ENCODE results near the gene DLGAP1.

The DLGAP1 gene

DNA sequence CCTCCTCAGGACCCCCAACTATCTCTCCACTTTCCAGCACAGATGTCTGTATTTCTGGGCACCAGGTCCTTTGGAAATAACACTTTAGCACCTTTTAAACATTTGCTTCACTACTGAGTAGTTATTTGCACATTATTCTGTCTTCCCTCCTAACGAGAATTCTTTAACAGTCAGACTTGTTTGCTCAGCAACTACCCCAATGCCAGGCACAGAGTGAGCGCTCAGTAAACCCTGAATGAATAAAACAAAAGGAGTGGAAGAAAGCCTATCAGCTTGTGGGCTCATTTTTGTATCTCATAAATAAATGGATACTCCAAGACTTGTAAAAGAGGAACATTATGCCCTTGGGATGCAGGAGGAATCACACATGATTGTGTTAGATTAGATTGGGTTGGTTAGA is 554.8 kb downstream of the DLGAP1 start:
- DNase-seq (ENCODE audit: low spot score): no peak

- no peak for DNase-seq (ENCODE audit: low spot score)
Measured at GRCh38 chr18:3898861-3899613, 556.1 kb downstream of the DLGAP1 start.

DNA sequence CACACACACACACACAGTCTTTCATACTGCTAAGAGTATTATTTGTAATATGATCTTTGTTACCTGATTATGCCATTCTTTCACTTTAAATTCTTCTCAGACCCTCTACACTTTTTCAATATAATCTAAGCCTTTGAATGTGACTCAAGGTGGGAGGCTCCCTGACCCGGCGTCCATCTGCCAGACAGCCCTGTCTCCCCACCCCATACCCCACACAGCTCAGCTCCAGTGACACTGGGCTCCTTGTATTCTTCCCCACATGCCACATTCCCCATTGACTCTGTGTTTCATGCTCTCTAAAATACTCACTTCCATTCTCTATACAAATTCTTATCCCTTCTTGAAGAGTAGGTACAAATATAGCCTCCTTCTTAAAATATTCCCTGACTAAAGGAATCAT is 563.0 kb downstream of the DLGAP1 start:
- DNase-seq (ENCODE audit: low spot score): no peak

DNA sequence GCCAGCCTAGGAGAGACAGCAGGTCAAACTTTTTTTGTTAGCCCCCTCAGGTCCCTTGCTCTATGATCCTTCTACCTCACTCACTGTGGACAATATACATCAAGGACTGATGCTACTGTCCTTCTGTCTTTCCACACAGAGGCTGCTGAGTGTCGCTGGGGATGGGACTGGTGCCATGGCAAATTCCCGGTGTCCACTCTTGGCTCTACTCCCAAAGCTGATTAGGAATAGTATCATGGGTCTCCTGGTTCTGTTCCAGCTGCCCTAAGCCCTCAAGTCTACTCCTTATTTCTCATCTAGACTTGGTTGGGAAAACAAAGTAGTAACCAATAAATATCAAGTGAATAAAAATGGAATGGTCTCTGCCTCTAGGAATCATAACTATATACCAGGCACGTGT is 563.9 kb downstream of the DLGAP1 start:
- no peak for DNase-seq (ENCODE audit: low spot score)

- DNase-seq (ENCODE audit: low spot score): no peak
Measured at GRCh38 chr18:3889803-3890202, 565.3 kb downstream of the DLGAP1 start.

GRCh38 chr18:3889121-3889520 is 566.0 kb downstream of the DLGAP1 start:
- no peak for DNase-seq (ENCODE audit: low spot score)

- DNase-seq (ENCODE audit: low spot score): no peak
Measured at GRCh38 chr18:3886575-3887322, 568.4 kb downstream of the DLGAP1 start.

GRCh38 chr18:3885209-3885792 is 569.8 kb downstream of the DLGAP1 start:
- no peak for DNase-seq (ENCODE audit: low spot score)

- DNase-seq (ENCODE audit: low spot score): no peak
Measured at GRCh38 chr18:3879836-3880120, 575.3 kb downstream of the DLGAP1 start.

- DNase-seq (ENCODE audit: low spot score): no peak
Measured at GRCh38 chr18:3879114-3879835, 575.8 kb downstream of the DLGAP1 start.

DNA sequence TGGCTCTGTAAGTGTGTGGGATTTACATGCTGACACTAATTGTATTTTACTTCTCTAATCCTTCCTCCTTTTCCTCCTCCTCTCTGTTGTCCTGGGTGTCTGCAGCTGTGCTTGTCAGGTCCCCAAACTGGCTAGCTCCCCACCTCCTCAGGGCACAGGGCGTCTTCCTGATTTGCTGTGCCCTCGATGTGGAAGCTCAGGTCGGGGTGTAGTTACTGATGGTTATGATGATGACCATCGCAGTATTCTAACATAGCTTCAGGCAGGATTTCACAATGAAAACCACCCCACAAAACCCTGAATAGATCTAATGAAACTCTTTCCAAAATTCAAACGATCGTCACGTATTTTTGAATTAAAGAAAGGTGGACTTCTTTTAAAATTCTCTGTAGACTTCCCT is 576.7 kb downstream of the DLGAP1 start:
- no peak for DNase-seq (ENCODE audit: low spot score)

GRCh38 chr18:3877678-3878077 is 577.4 kb downstream of the DLGAP1 start:
- no peak for DNase-seq (ENCODE audit: low spot score)

- no peak for DNase-seq (ENCODE audit: low spot score)
Measured at GRCh38 chr18:3875961-3876360, 579.1 kb downstream of the DLGAP1 start.

DNA sequence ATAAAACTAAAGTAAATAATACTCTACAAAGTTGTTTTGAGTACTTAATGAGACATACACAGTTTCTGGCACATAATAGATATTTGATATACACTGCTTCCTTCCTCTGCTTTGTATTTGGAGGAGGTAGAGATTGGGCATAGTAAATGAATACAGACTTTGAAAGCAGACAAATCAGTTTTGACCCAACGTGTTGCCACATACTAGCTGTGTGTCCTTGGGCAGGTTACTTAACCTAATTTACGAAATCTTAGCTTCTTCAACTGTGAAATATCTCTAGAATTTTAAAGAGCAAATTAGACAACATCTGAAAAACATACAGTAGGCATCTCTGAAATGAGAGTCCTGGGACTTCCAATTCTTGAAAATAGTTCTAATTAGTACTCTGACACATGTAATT is 579.7 kb downstream of the DLGAP1 start:
- no peak for DNase-seq (ENCODE audit: low spot score)

DNA sequence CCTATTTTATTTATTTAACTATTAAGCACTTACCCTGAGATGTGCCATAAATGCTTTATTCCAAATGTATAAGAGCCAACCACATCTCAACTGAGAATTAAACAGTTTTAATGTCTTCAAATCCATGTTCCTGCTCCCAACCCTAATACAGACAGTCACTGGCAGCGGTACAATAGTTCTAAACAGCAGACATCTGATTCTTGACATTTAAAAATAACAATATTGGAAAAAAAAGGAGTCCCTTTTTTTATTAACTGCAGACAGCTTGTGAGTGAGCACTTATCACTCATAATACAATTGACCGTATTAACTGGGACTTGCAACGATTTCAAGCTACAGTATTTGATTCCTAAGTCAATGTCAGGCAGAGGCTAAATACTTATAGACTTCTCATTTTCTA is 580.5 kb downstream of the DLGAP1 start:
- DNase-seq (ENCODE audit: low spot score): no peak

DNA sequence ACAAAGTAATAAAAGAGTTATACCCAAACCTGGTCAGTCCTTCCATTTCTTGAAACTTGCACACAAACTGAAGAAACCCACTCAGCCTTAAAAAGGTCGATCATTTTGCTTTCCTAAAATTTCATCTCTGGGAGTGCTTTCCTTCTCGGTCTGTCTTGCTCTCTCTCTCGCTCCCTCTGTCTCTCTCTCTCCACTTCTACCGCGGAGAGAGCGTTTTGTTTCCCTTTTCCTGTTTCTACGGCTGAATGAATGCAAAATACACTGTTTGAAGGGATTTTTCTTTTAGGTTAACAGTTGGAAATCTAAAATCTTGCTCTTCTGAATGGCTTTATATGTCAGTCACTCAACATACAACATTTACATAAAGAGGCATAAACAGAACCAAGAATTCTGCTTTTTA is 581.0 kb downstream of the DLGAP1 start:
- no peak for DNase-seq (ENCODE audit: low spot score)

DNA sequence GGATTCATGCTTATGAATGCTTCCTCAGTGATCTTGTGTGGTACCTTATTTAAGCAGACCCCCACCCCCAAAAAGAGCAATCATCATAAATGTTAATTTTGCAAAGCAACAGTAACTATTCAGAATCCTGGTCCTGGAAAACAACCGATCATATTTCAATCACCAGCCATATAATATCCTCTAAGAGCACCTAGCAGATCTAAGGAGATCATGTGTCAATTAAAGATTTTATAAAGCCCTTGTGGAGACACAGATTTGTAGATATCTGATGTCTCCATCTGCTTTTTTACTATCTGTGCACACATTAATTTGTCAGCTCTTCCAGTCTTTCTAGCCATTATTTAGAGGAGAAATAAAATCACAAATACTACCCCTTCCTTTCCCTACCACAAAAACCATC is 581.4 kb downstream of the DLGAP1 start:
- no peak for DNase-seq (ENCODE audit: low spot score)

- DNase-seq (ENCODE audit: low spot score): no peak
Measured at GRCh38 chr18:3873211-3873610, 581.9 kb downstream of the DLGAP1 start.

DNA sequence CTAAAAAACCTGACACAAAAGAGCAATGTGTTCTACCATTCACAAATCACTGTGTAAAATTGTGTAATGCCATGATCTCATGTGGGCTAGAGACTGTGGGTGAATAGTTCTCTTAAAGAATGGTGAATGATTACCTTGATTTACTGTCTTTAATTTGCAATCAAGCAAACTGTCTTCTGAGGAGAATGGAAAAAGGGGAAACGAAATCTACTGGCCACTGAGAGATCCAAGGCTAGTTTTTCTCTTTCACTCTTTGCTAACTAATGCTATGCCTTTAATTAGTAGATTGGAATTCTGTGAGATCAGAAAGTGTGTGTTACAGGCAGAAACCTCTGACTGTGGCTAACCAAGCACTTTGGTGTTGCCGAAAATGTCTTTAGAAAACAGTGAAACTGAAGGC is 582.5 kb downstream of the DLGAP1 start:
- no peak for DNase-seq (ENCODE audit: low spot score)

DNA sequence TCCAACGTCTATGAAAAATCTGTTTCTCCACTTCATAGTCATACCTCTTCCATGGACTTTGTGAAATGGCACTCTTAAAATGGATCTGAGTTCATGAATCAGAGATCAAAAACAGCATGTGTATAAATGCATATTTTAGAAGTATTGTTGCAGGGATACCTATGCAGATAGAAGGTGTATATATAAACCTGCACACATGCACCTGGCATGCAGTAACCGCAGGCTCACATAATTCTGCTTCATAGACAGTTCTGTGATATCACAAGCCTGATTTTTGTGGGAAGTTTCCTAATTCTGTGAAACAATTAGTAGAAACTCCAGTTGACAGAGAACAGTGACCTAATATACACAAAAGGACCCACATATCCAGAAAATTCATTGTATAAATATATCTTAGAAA is 583.4 kb downstream of the DLGAP1 start:
- DNase-seq (ENCODE audit: low spot score): no peak

- no peak for DNase-seq (ENCODE audit: low spot score)
Measured at GRCh38 chr18:3870914-3871313, 584.2 kb downstream of the DLGAP1 start.

DNA sequence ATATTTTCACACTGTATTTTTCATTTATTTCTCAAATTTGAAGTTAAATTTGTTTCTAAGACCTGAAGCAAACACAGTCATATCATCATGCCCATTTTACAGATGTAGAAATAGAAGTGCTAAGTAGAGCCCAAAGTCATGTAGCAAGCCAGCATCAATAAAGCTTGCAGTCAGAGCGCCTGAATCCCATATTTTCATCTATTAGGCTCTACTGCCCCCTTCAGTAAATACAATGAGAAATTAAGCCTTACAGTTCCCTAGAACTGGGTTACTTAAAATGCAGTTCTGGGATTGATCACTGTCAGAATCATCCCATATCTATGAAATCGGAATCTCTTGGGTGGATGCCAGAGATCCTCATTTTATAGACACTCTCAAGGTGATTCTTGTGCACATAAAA is 585.3 kb downstream of the DLGAP1 start:
- peak; percentile 28 for DNase-seq (ENCODE audit: low spot score)

GRCh38 chr18:3867864-3868311 is 587.2 kb downstream of the DLGAP1 start:
- no peak for DNase-seq (ENCODE audit: low spot score)
